ENCODE measurements around the gene TMC2. TPM values are rescaled to one million over a fixed set of nuclear protein-coding genes. Genes with fewer than 3 reads are reported as not detected.

Gene TMC2
- total RNA-seq, 1 donor from 2014 or later, result not detected

DNA sequence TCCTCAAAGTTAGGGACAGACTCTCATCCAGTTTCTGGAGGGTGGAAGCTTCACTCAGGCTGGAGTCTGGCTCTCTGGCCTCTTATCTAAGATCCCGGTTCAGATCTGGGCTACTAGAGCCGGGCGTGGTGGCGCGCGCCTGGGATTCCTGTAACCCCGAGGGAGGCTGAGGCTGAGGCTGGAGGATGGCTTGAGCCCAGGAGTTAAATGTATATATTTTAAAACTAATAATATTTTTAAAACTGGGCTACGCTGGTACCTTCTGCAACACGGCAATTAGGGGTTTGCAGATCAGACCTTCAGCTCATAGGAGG, 26.9 kb upstream of the TMC2 start:
- Histone ChIP-seq H3K36me3 (no peaks in the 10 kb centered on the region), H4K20me1 (ENCODE audit: low read depth) (no peaks in the 10 kb centered on the region), H3K27me3 (peaks cover 61% of the 10 kb centered on the region), H3K4me1 (no peaks in the 10 kb centered on the region), H3F3A (ENCODE audit: low read depth) (no peaks in the 10 kb centered on the region), H3K9ac (no peak overlapping the region), H3K4me2 (peak overlapping the region; percentile 92), H3K27ac (no peak overlapping the region), H3K9me3 (ENCODE audit: low read depth) (no peaks in the 10 kb centered on the region), H2AFZ (replicated peaks) (peak overlapping the region; percentile 100), H3K4me3 (peak overlapping the region; percentile 77), H3K79me2 (ENCODE audit: low read depth) (peaks cover 11% of the 10 kb centered on the region)
- Mint-ChIP-seq H3K4me3 (peak overlapping the region; percentile 100), H3K9me3 (peaks cover 2% of the 10 kb centered on the region), H3K27me3 (ENCODE audit: insufficient read depth, low read depth) (no peaks in the 10 kb centered on the region), H3K4me1 (peaks cover 9% of the 10 kb centered on the region), H3K36me3 (peaks cover 2% of the 10 kb centered on the region), H3K27ac (no peak overlapping the region)
- TF ChIP-seq EZH2phosphoT487 (IDR thresholded peaks at IDR 0.05) (no peak), EZH2 (IDR thresholded peaks at IDR 0.05) (no peak)
- TF ChIP-seq, protein P1, sequence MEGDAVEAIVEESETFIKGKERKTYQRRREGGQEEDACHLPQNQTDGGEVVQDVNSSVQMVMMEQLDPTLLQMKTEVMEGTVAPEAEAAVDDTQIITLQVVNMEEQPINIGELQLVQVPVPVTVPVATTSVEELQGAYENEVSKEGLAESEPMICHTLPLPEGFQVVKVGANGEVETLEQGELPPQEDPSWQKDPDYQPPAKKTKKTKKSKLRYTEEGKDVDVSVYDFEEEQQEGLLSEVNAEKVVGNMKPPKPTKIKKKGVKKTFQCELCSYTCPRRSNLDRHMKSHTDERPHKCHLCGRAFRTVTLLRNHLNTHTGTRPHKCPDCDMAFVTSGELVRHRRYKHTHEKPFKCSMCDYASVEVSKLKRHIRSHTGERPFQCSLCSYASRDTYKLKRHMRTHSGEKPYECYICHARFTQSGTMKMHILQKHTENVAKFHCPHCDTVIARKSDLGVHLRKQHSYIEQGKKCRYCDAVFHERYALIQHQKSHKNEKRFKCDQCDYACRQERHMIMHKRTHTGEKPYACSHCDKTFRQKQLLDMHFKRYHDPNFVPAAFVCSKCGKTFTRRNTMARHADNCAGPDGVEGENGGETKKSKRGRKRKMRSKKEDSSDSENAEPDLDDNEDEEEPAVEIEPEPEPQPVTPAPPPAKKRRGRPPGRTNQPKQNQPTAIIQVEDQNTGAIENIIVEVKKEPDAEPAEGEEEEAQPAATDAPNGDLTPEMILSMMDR (IDR thresholded peaks at IDR 0.05), result no peak
- DNase-seq (ENCODE audit: low spot score), result no peak

DNA sequence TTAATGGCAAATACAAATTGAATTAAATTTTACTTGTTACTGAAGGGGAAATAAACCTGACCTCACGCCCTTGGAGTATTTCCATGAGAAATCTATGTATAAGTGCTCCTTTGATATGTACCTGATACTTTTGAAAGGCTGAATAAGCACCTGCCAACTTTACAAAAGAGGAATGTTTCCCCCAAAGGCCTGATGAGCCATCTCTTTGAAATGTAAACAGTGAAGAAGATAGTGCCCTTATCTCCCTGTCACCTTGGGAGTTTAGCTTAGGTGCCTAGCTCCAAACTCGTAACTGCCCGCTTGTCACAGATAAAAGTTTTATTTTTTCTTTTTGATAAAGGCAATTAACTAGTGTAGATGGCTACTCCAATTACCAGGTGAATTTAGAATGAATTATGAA, 26.6 kb upstream of the TMC2 start:
- no peaks in the 10 kb centered on the region for H3F3A ChIP-seq (ENCODE audit: low read depth)
- no peak overlapping the region for H2AFZ ChIP-seq (replicated peaks)
- Mint-ChIP-seq H3K4me3 (peak overlapping the region; percentile 100), H3K27me3 (ENCODE audit: insufficient read depth, low read depth) (no peaks in the 10 kb centered on the region), H3K27ac (no peak overlapping the region), H3K9me3 (peaks cover 2% of the 10 kb centered on the region), H3K36me3 (peaks cover 2% of the 10 kb centered on the region), H3K4me1 (peaks cover 9% of the 10 kb centered on the region)
- peaks cover 11% of the 10 kb centered on the region for H3K79me2 ChIP-seq (ENCODE audit: low read depth)
- H3K4me2 ChIP-seq, result peak overlapping the region; percentile 92
- no peak overlapping the region for H3K9ac ChIP-seq
- H3K4me1 ChIP-seq, result no peaks in the 10 kb centered on the region
- H3K9me3 ChIP-seq (ENCODE audit: low read depth), result no peaks in the 10 kb centered on the region
- no peaks in the 10 kb centered on the region for H3K36me3 ChIP-seq
- peak overlapping the region; percentile 77 for H3K4me3 ChIP-seq
- H3K27ac ChIP-seq, result no peak overlapping the region
- TF ChIP-seq EZH2 (IDR thresholded peaks at IDR 0.05) (no peak), EZH2phosphoT487 (IDR thresholded peaks at IDR 0.05) (no peak)
- TF ChIP-seq, protein P1 (IDR thresholded peaks at IDR 0.05), result no peak
- DNase-seq (ENCODE audit: low spot score), result no peak
- H3K27me3 ChIP-seq, result peaks cover 65% of the 10 kb centered on the region
- H4K20me1 ChIP-seq (ENCODE audit: low read depth), result no peaks in the 10 kb centered on the region

DNA sequence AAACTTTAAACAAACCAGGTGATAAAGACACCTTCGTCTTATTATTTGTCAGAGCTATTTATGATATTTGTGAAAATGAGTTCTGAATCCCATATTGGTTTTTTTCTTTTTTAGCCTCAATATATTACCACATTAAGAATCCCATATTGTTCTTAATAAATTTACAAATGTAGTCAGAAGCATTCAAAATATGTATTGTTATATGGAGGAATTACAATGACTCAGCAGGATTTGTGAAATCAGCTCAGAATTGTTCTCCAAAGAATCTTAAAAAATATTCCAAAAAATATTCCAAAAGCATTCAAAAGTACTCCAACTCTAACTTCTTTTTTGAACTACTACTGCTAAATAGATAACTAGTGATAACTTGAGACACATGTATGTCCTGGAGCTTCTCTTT, 21.2 kb upstream of the TMC2 start:
- Histone ChIP-seq H3K4me3 (no peak overlapping the region), H3K79me2 (ENCODE audit: low read depth) (no peaks in the 10 kb centered on the region), H4K20me1 (ENCODE audit: low read depth) (no peaks in the 10 kb centered on the region), H3K27ac (no peak overlapping the region), H2AFZ (replicated peaks) (no peak overlapping the region), H3K4me1 (no peaks in the 10 kb centered on the region), H3K27me3 (peaks cover 100% of the 10 kb centered on the region), H3K9me3 (ENCODE audit: low read depth) (no peaks in the 10 kb centered on the region), H3F3A (ENCODE audit: low read depth) (no peaks in the 10 kb centered on the region), H3K36me3 (no peaks in the 10 kb centered on the region), H3K9ac (no peak overlapping the region), H3K4me2 (no peak overlapping the region)
- Mint-ChIP-seq H3K27ac (no peak overlapping the region), H3K4me3 (no peak overlapping the region), H3K27me3 (ENCODE audit: insufficient read depth, low read depth) (no peaks in the 10 kb centered on the region), H3K4me1 (no peaks in the 10 kb centered on the region), H3K36me3 (no peaks in the 10 kb centered on the region), H3K9me3 (no peaks in the 10 kb centered on the region)
- TF ChIP-seq EZH2 (IDR thresholded peaks at IDR 0.05) (no peak), EZH2phosphoT487 (IDR thresholded peaks at IDR 0.05) (no peak)
- TF ChIP-seq, protein P1 (IDR thresholded peaks at IDR 0.05), result no peak
- DNase-seq (ENCODE audit: low spot score), result no peak

All from neural progenitor cell (in vitro differentiated cells).